GM10266 (cell line): ENCODE results near the gene BDH1.
"Not testable (repeated sequence)": the region's sequence is repeated elsewhere in the genome, so short reads cannot be mapped to it uniquely, and the experiment has no call there.

Source experiments
- DNase-seq: peaks from one replicate; pipeline ENCODE4 v3.0.0; 2012; ENCODE audit errors: extremely low spot score
- TF ChIP-seq, protein P1 (sequence below): IDR thresholded peaks from 2 replicates; pipeline ENCODE4 v1.5.1; 2012; ENCODE audit warnings: mild to moderate bottlenecking, low read depth; ENCODE audit not compliant: control insufficient read depth, insufficient read depth; ENCODE audit errors: missing control alignments

Gene BDH1

DNA sequence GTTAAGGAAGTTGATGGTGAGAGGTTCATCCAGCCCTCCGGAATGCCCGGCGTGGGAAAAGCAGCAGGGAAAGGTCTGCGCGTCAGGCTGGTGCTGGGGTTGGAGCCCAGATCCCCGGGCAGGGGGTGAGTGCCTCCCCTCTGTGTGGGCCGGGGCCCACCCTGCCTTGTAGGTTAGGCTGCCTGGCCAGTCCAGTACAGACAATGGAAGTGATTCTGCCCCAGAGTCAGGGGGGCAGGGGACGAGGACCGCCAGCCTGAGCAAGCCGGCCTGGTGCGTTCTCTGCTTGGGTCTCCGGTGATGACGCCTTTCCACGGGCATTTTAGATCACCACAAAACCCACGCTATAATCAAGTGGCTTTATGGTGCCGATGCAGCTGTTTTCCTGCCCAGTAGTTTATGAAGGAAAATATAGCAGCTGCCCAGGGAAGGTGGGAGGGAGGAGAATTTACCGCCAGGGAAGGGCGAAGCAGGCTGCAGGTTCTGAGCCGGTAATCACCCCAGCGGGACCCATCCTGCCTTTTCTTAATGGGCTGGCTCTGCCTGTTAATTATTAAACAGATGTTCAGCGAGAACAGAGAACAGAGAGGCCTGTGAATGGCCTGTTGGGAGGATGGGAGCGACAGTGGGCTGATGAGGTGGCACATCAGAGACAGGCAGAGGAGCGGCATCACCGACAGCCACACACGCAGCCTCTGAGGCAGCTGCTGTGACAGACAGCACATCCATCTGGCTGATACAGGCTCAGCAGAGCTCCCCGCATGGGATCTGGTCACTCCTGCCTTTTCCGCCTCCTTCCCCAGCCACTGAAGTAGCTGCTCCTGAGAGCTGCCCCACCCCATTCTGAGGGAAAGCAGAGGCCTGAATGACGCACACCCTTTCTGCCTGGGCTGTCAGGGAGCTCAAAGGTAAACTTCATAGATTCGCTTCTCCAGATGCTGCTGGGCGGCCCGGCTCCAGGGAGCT is 35.2 kb downstream of the BDH1 start:
- DNase-seq, result no peak
- TF ChIP-seq, protein P1, sequence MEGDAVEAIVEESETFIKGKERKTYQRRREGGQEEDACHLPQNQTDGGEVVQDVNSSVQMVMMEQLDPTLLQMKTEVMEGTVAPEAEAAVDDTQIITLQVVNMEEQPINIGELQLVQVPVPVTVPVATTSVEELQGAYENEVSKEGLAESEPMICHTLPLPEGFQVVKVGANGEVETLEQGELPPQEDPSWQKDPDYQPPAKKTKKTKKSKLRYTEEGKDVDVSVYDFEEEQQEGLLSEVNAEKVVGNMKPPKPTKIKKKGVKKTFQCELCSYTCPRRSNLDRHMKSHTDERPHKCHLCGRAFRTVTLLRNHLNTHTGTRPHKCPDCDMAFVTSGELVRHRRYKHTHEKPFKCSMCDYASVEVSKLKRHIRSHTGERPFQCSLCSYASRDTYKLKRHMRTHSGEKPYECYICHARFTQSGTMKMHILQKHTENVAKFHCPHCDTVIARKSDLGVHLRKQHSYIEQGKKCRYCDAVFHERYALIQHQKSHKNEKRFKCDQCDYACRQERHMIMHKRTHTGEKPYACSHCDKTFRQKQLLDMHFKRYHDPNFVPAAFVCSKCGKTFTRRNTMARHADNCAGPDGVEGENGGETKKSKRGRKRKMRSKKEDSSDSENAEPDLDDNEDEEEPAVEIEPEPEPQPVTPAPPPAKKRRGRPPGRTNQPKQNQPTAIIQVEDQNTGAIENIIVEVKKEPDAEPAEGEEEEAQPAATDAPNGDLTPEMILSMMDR, result no peak

DNA sequence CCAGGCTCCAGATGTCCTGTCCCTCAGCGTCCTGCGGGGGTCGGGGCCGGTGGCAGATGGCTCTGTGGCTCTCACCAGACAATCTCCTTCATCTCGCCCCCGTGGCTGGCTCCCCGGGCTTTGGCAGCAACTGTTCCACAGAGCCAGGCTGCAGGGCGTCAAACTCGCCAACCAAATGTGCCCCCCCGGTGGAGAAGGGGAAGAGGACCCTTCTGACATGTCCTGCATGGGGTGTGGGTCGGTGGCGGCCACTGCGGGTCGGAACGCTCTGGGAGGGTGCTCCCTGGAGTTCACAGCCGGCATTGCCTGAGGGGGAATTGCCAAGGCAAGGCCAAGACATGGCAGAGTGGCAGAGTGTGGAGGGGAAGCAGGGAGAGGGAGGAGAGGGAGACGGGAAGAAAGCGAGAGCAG is 36.0 kb downstream of the BDH1 start:
- TF ChIP-seq, protein P1, result no peak
- no peak for DNase-seq

DNA sequence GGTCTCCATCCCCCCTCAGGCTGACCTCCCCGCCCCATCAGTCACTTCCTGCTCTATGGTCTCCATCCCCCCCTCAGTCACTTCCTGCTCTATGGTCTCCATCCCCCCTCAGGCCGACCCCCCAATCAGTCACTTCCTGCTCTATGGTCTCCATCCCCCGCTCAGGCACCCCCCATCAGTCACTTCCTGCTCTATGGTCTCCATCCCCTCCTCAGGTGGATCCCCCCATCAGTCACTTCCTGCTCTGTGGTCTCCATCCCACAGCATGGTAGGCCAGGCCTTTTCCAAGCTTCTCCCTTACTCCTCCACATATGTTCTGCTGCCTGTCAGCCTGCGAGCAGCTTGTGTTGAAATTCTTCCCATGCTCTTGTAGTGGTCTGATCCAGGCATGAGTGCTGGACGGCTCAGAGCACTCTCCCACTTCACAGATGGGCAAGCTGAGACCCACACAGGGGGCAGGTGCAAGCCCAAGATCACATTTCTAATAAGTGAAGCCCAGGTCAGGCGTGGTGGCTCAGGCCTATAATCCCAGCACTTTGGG is 36.8 kb downstream of the BDH1 start:
- no peak for DNase-seq
- TF ChIP-seq, protein P1, result no peak

DNA sequence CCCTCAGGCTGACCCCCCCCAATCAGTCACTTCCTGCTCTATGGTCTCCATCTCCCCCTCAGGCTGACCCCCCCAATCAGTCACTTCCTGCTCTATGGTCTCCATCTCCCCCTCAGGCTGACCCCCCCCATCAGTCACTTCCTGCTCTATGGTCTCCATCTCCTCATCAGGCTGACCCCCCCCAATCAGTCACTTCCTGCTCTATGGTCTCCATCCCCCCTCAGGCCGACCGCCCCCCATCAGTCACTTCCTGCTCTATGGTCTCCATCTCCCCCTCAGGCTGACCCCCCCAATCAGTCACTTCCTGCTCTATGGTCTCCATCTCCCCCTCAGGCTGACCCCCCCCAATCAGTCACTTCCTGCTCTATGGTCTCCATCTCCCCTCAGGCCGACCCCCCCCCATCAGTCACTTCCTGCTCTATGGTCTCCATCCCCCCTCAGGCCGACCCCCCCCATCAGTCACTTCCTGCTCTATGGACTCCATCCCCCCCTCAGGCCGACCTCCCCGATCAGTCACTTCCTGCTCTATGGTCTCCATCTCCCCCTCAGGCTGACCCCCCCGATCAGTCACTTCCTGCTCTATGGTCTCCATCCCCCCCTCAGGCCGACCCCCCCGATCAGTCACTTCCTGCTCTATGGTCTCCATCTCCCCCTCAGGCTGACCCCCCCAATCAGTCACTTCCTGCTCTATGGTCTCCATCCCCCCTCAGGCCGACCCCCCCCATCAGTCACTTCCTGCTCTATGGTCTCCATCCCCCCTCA is 37.7 kb downstream of the BDH1 start:
- DNase-seq, result not testable (repeated sequence)

DNA sequence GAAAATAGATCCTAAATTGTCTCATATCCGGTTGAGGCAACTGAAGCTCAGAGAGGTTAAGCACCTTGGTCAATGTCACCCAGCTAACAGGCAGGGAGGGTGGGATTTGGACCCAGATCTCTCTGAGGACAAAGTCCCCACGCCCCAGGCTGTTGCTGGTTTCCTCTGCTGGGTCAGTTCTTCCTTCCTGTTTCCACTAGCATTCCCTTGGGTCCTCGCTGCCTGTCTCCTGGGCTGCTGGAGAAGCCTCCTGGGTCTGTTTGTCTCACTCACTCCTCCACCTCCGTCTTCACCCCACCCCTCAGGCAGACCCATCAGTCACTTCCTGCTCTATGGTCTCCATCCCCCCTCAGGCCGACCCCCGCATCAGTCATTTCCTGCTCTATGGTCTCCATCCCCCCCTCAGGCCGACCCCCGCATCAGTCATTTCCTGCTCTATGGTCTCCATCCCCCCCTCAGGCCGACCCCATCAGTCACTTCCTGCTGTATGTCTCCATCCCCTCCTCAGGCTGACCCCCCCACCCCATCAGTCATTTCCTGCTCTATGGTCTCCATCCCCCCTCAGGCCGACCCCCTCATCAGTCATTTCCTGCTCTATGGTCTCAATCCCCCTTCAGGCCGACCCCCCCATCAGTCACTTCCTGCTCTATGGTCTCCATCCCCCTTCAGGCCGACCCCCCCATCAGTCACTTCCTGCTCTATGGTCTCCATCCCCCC is 38.7 kb downstream of the BDH1 start:
- not testable (repeated sequence) for DNase-seq

DNA sequence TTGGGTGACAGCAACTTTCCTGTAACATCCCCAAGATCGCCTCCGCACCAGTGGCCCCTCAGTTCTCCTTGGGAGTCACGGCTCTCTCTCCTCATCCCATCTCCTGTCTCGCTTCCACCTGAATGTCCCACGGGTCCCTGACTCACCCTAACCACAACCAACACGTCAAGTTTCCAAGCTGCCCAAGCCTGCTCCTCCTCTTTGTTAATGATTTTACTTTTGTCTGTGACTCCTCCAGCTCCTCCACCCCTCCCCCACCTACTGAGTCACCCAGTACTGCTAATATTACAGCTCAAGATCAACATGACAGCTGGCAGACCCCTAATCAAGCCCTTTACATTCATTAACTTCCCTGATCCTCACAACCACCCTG is 39.3 kb downstream of the BDH1 start:
- TF ChIP-seq, protein P1, result no peak
- no peak for DNase-seq

DNA sequence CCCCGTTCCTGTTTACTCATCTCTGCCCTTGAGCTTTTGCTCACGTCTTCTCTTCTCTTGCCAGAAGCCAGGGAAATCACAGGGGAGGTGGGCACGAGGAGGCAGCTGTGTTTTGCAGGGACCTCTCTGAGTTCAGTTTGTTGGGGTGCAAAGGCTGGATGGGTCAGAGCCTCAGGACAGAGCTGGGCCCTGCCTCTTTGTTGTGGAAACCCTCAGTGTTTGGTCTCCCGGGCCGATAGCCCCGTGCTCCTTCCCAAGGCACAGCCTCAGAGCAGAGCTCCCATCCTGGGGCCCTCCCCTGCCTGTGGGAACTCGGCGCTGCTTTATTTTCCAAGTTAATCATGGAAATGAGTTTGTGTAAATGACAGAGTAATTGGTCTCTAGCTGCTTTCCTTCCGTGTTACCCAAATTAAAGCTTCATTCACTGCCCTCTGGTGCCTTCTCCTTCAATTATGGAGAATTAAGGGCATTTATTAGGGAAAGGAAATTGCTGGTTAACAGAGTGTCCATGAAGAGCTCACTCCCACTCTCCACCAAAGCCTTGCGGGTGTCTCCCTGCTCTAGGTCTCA is 40.9 kb downstream of the BDH1 start:
- TF ChIP-seq, protein P1, result no peak
- DNase-seq, result no peak
